HG02943 (cell line): ENCODE measurements around the gene NCOR1.

Experiments used
- ATAC-seq: cut with Tn5 transposase; IDR thresholded peaks from one replicate; pipeline ENCODE4 v1.9.1; 2021; ENCODE audit warnings: mild to moderate bottlenecking, low read depth, moderate library complexity; ENCODE audit not compliant: unreplicated experiment

The NCOR1 gene

GRCh38 chr17:15996322-15996721 lies 219.0 kb downstream of the NCOR1 start:
- no peak for ATAC-seq

GRCh38 chr17:15981646-15982580 lies 233.4 kb downstream of the NCOR1 start:
- no peak for ATAC-seq

DNA sequence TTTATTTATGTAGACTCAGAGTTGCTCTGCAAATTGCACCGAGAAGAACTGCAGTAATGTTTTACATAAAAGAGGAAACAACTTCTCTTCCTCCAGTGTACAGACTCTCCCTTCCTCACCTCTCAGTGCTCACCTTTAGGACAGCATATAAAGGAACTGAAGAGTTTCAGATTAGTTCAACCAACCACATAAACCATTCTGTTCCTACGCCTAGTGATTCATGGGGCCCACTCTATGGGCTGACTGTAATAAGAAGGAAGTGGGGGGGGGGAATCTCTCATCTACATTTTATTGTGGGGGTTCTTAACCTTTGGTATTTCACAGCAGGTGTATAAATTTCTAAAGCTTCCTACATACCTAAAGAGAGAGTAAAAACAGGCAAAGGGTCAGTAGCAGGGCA lies 234.1 kb downstream of the NCOR1 start:
- no peak for ATAC-seq
